ENCODE measurements around the gene CARMIL1.
A peak's percentile ranks its signal among the peaks of the same experiment; 100 is the strongest.

Gene CARMIL1

DNA sequence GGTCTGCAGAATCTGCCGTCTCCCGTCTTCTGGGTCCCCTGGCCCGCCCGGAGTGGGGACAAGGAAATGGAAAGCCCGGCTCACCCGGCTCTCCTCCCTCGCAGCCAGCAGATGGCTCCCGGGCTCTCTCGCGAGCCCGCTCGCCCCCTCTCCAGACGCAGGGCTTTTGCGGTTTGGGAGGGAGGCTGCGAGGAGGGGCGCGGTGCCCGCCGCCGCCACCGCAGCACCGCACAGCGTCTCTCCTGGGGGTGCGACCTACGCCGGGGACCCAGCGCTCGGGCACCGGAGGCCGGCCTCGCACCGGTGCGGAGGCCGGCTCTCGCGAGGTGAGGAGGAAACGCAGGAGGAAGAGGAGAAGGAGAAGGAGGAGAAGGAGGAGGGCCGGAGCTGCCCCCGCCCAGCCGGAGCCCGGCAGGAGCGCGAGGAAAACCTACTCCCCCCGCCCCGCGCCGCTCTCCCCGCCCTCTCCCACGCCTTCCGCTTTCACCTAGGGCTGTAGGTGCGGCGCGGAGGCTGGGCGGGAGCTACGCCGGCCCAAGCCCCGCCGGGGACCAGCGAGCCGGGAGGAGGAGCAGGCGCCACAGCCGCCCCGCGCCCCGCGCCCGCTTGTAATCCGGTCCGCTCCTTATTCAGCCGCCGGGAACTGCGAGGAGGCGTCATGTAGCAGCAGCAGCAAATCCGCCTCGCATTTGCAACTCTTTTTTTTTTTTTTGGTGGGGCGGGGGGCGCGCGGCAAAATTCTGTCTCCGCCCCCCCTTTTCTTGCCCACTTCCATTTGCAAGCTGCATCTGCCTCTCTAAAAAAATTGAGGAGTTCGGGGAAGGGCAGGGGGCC lies at the start of gene CARMIL1 (continued):
- TF ChIP-seq, protein P1, sequence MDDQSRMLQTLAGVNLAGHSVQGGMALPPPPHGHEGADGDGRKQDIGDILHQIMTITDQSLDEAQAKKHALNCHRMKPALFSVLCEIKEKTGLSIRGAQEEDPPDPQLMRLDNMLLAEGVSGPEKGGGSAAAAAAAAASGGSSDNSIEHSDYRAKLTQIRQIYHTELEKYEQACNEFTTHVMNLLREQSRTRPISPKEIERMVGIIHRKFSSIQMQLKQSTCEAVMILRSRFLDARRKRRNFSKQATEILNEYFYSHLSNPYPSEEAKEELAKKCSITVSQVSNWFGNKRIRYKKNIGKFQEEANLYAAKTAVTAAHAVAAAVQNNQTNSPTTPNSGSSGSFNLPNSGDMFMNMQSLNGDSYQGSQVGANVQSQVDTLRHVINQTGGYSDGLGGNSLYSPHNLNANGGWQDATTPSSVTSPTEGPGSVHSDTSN (CRISPR knock-in tag; IDR thresholded peaks at IDR 0.05): peak; percentile 60
- TF ChIP-seq ZNF785 (tag by site-specific recombination; IDR thresholded peaks at IDR 0.05) (0 out of 2 replicates have a peak, but pooled peaks have one; percentile 51), ZNF335 (tag by site-specific recombination; conservative IDR thresholded peaks at IDR 0.05) (peak; percentile 74), KLF10 (tag by site-specific recombination; IDR thresholded peaks at IDR 0.05) (peak; percentile 56; the same call in 1 of the 2 replicates), KLF8 (tag by site-specific recombination; IDR thresholded peaks at IDR 0.05) (peak; percentile 94), ZNF610 (tag by site-specific recombination; IDR thresholded peaks at IDR 0.05; ENCODE audit: borderline replicate concordance) (peak; percentile 49; the same call in 1 of the 2 replicates), ZNF629 (tag by site-specific recombination; IDR thresholded peaks at IDR 0.05) (0 out of 2 replicates have a peak, but pooled peaks have one; percentile 46), ZNF777 (tag by site-specific recombination; IDR thresholded peaks at IDR 0.05; ENCODE audit: borderline replicate concordance) (no peak), ZNF571 (tag by site-specific recombination; IDR thresholded peaks at IDR 0.05) (no peak), BCL6B (tag by site-specific recombination; IDR thresholded peaks at IDR 0.05) (no peak), ZSCAN16 (tag by site-specific recombination; IDR thresholded peaks at IDR 0.05) (peak; percentile 40; the same call in 1 of the 2 replicates), ZNF501 (tag by site-specific recombination; IDR thresholded peaks at IDR 0.05) (peak; percentile 71; the same call in 1 of the 2 replicates), ZFP37 (tag by site-specific recombination; IDR thresholded peaks at IDR 0.05) (peak; percentile 53; the same call in 1 of the 2 replicates), ZNF692 (tag by site-specific recombination; IDR thresholded peaks at IDR 0.05) (no peak; the same call in 1 of the 2 replicates), ZNF398 (tag by site-specific recombination; IDR thresholded peaks at IDR 0.05) (peak; percentile 96), WT1 (tag by site-specific recombination; IDR thresholded peaks at IDR 0.05) (no peak), ZNF155 (tag by site-specific recombination; IDR thresholded peaks at IDR 0.05) (no peak), ZXDB (tag by site-specific recombination; IDR thresholded peaks at IDR 0.05) (no peak; the same call in 1 of the 2 replicates), ZNF239 (tag by site-specific recombination; IDR thresholded peaks at IDR 0.05) (no peak)
- TF ChIP-seq, protein P2, sequence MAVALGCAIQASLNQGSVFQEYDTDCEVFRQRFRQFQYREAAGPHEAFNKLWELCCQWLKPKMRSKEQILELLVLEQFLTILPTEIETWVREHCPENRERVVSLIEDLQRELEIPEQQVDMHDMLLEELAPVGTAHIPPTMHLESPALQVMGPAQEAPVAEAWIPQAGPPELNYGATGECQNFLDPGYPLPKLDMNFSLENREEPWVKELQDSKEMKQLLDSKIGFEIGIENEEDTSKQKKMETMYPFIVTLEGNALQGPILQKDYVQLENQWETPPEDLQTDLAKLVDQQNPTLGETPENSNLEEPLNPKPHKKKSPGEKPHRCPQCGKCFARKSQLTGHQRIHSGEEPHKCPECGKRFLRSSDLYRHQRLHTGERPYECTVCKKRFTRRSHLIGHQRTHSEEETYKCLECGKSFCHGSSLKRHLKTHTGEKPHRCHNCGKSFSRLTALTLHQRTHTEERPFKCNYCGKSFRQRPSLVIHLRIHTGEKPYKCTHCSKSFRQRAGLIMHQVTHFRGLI (tag by site-specific recombination; IDR thresholded peaks at IDR 0.05): no peak
- TF ChIP-seq, protein P3, sequence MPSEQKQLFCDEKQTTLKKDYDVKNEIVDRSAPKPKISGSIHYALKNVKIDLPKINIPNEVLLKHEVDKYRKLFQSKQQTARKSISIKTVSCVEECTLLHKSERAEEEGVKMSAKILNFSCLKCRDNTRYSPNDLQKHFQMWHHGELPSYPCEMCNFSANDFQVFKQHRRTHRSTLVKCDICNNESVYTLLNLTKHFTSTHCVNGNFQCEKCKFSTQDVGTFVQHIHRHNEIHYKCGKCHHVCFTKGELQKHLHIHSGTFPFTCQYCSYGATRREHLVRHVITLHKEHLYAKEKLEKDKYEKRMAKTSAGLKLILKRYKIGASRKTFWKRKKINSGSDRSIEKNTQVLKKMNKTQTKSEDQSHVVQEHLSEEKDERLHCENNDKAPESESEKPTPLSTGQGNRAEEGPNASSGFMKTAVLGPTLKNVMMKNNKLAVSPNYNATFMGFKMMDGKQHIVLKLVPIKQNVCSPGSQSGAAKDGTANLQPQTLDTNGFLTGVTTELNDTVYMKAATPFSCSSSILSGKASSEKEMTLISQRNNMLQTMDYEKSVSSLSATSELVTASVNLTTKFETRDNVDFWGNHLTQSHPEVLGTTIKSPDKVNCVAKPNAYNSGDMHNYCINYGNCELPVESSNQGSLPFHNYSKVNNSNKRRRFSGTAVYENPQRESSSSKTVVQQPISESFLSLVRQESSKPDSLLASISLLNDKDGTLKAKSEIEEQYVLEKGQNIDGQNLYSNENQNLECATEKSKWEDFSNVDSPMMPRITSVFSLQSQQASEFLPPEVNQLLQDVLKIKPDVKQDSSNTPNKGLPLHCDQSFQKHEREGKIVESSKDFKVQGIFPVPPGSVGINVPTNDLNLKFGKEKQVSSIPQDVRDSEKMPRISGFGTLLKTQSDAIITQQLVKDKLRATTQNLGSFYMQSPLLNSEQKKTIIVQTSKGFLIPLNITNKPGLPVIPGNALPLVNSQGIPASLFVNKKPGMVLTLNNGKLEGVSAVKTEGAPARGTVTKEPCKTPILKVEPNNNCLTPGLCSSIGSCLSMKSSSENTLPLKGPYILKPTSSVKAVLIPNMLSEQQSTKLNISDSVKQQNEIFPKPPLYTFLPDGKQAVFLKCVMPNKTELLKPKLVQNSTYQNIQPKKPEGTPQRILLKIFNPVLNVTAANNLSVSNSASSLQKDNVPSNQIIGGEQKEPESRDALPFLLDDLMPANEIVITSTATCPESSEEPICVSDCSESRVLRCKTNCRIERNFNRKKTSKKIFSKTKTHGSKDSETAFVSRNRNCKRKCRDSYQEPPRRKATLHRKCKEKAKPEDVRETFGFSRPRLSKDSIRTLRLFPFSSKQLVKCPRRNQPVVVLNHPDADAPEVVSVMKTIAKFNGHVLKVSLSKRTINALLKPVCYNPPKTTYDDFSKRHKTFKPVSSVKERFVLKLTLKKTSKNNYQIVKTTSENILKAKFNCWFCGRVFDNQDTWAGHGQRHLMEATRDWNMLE (tag by site-specific recombination; conservative IDR thresholded peaks at IDR 0.05; ENCODE audit: low read depth): no peak
- TF ChIP-seq, protein P4, sequence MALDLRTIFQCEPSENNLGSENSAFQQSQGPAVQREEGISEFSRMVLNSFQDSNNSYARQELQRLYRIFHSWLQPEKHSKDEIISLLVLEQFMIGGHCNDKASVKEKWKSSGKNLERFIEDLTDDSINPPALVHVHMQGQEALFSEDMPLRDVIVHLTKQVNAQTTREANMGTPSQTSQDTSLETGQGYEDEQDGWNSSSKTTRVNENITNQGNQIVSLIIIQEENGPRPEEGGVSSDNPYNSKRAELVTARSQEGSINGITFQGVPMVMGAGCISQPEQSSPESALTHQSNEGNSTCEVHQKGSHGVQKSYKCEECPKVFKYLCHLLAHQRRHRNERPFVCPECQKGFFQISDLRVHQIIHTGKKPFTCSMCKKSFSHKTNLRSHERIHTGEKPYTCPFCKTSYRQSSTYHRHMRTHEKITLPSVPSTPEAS (tag by site-specific recombination; IDR thresholded peaks at IDR 0.05): no peak
- TF ChIP-seq, protein P5, sequence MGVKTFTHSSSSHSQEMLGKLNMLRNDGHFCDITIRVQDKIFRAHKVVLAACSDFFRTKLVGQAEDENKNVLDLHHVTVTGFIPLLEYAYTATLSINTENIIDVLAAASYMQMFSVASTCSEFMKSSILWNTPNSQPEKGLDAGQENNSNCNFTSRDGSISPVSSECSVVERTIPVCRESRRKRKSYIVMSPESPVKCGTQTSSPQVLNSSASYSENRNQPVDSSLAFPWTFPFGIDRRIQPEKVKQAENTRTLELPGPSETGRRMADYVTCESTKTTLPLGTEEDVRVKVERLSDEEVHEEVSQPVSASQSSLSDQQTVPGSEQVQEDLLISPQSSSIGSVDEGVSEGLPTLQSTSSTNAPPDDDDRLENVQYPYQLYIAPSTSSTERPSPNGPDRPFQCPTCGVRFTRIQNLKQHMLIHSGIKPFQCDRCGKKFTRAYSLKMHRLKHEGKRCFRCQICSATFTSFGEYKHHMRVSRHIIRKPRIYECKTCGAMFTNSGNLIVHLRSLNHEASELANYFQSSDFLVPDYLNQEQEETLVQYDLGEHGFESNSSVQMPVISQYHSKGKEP (tag by site-specific recombination; IDR thresholded peaks at IDR 0.05): no peak
